Retinal pigment epithelial cell (primary cell): ENCODE data around the gene RCOR1.
"Not testable (repeated sequence)": the region's sequence is repeated elsewhere in the genome, so short reads cannot be mapped to it uniquely, and the experiment has no call there.

Experiments used
- DNase-seq: peaks from one replicate; pipeline ENCODE4 v3.0.0-alpha.2; 2010; ENCODE audit warnings: low read depth
- H3K4me3 ChIP-seq: 2 replicates; pipeline ENCODE4 v1.5.1; 2011; ENCODE audit warnings: mild to moderate bottlenecking, low read length, control low read depth, moderate library complexity
- CTCF ChIP-seq: conservative IDR thresholded peaks from 2 replicates; pipeline ENCODE4 v1.5.1; 2011; ENCODE audit warnings: low read depth, low read length, control low read depth, inconsistent platforms

Gene RCOR1

GRCh38 chr14:102610968-102611811, 18.7 kb downstream of the RCOR1 start:
- DNase-seq: no peak
- no peak overlapping the region for H3K4me3 ChIP-seq
- TF ChIP-seq CTCF: no peak

- DNase-seq: no peak
These were observed 23.9 kb downstream of the RCOR1 start for GRCh38 chr14:102616318-102616717.

GRCh38 chr14:102616799-102617198, 24.4 kb downstream of the RCOR1 start:
- no peak overlapping the region for H3K4me3 ChIP-seq
- DNase-seq: no peak
- no peak for TF ChIP-seq CTCF

More at GRCh38 chr14:102616318-102616717, 23.9 kb downstream of the RCOR1 start:
- H3K4me3 ChIP-seq: no peak overlapping the region
- no peak for TF ChIP-seq CTCF

GRCh38 chr14:102619012-102619411, 26.6 kb downstream of the RCOR1 start:
- DNase-seq, H3K4me3 ChIP-seq: not testable (repeated sequence)

- TF ChIP-seq CTCF: no peak
- H3K4me3 ChIP-seq: no peak overlapping the region
- no peak for DNase-seq
These were observed 28.0 kb downstream of the RCOR1 start for GRCh38 chr14:102620413-102620812.

- no peak for DNase-seq
- H3K4me3 ChIP-seq: no peak overlapping the region
- TF ChIP-seq CTCF: no peak
These were observed 29.9 kb downstream of the RCOR1 start for GRCh38 chr14:102622262-102622885.

GRCh38 chr14:102624666-102625065, 32.2 kb downstream of the RCOR1 start:
- H3K4me3 ChIP-seq: no peak overlapping the region
- TF ChIP-seq CTCF: no peak
- DNase-seq: no peak
